DMS53 (cell line): ENCODE data around the gene SGSH.

Experiments
- DNase-seq: peaks from one replicate; lab custom pipeline; 2025; lab: John Stamatoyannopoulos, UW

The SGSH gene

DNA sequence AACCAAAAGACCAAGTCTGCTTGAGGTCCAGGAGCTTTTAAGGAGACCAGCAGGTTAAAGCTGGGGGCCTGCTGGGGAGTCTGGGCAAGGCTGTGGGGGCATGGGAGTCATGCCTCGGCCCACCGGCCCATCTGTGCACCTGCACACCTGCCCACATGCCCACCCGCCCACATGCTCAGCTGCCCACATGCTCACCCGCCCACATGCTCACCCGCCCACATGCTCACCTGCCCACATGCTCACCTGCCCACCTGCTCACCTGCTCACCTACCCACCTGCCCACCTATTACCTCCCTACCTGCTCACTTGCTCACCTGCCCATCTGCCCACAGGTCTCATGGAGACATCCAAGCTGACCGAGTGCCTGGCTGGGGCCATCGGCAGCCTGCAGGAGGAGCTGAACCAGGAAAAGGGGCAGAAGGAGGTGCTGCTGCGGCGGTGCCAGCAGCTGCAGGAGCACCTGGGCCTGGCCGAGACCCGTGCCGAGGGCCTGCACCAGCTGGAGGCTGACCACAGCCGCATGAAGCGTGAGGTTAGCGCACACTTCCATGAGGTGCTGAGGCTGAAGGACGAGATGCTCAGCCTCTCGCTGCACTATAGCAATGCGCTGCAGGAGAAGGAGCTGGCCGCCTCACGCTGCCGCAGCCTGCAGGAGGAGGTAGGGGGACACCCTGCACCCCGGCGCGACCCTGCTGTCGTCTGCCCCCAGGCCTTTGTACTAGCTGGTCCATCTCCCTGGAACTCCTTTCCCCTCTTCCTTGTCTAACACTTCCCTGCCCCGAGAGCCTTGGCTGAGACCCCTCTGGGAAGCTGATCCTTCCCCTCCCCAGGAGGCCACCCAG lies 36.3 kb downstream of the SGSH start:
- DNase-seq: peak; percentile 17

DNA sequence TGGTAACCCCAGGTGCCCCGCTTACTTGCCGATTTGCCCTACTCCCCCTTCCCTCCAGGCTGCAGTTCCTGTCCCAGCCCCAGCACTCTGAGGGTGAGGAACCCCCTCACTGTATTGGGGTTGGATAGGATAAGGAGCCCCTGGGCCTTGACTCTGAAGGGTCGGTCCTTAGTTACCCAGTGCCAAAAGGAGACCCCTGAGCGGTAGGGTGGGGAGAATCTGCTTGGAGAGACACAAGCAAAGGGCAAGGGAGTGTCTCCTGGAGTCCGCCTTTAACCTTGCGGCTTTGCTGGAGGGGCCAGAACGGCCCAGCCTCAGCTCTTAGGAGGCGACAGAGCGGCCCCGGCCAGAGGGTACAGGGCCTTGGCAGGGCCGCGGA lies 37.3 kb downstream of the SGSH start:
- no peak for DNase-seq

DNA sequence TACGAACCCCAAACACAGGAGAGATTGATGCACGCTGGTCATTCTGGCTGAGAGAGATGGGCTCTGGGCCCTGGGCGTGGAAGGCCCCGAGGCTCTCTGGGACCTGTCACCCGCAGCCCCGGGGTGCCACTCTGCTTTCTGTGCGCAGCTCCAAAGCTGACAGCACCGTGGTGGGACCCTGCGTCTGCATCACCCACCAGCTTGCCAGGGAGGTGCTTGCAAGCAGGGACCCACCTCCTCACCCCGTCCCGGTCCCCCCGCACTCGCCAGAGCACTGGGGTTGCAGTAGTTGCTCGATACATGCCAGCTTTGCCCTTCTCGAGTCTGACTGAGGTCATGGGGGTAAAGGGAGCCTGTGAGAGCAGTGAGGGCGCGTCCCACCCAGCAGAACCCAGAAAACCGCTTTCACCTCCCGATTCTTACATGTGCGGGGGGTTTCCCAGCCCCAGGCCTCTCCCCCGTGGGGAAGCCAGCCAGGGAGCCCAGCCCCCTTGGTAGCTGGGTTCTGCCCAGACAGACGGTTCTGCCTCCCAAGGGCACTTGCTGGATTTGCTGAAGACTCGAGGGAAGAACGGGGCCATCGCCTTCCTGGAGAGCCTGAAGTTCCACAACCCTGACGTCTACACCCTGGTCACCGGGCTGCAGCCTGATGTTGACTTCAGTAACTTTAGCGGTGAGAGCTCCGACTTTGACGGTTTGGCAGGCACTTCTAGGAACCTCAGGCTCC lies 37.9 kb downstream of the SGSH start:
- no peak for DNase-seq

DNA sequence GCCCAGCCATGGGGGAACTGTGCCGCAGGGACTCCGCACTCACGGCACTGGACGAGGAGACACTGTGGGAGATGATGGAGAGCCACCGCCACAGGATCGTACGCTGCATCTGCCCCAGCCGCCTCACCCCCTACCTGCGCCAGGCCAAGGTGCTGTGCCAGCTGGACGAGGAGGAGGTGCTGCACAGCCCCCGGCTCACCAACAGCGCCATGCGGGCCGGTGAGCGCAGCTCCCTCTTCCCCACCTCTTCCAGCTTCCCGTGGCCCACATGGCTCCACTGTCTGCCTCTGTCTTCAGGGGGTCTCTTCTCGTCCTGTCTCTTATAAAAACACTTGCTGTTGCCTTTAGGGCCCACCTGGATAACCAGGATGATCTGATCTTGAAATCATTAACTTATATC lies 38.7 kb downstream of the SGSH start:
- no peak for DNase-seq

DNA sequence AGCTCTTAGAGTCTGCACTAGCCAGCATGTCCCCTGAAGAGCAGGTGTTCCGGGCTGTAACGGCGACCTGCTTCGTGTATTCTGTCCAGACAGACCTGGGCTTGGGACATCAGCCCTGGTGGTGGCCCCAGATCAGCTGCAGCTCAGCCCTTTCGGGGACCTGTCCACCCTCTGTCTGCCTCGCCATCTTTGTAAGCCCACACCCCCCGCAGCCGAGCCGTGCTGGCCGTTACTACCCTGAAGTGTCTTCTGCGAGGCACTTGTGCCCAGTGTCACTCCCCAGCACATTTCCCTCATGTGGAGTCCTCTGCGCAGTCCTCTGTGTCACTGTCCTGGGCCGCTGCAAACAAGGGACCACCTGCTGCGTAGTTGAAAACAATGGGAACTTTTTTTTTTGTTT lies 39.9 kb downstream of the SGSH start:
- DNase-seq: peak; percentile 30

DNA sequence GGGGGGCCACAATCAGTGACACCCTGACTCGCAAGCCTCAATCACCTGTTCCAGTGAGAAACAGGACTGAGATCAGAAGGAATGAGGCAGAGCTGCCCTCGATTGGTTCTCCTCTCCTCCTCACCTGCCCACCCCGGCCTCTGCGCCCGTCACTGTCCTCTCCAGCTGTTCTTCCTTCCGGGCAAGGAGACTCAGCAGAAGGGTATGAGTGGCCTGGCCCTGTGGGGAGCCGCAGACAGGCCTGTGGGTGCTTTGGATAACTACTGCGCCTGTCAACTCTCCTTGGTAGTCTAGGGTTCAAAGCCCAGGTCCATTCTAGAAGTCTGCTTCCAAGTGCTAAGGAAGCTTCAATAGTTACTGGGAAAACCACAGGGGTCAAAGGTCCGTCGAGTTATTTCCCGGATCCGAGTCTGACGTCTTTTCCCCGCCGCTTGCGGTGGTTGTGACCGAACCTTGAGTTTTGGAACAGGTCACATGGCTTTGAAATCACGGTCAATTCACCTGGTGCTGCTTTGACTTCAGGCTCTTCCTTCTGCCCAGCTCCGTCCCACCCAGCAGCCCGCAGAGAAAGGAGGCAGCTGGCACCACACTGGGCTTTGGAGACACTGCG lies 42.0 kb downstream of the SGSH start:
- no peak for DNase-seq

DNA sequence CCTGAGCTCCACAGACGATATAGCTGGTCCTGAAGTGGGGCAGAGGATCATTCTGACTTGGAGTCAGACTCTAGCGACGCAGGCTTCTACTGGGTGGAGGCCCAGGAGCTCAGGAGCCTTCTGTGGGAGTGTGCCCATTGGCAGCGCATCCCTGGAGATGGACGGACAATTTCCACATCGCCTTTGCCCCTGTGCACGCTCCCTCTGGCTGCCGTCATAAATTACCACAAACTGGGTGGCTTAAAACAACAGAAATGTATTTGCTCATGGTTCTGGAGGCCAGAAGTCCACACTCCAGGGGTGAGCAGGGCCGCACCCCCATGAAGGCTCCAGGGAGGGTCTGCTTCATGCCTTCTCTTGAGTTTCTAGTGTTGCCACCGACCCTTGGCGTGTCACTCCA lies 43.4 kb downstream of the SGSH start:
- no peak for DNase-seq

DNA sequence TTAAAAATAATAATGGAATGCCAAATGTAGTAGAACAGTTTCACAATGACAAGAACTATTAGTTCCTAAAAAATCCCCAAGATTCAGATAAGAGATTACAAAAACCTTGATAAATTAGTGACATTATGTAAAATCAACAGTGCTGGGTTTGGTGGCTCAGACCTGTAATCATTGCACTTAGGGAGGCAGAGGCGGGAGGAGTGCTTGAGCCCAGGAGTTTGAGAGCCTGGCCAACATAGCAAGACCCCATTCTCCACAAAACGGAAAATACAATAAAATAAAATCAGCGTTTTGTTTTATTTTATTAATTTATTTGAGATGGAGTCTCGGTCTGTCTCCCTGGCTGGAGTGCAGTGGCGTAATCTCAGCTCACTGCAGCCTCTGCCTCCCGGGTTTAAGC lies 46.2 kb downstream of the SGSH start:
- DNase-seq: no peak

DNA sequence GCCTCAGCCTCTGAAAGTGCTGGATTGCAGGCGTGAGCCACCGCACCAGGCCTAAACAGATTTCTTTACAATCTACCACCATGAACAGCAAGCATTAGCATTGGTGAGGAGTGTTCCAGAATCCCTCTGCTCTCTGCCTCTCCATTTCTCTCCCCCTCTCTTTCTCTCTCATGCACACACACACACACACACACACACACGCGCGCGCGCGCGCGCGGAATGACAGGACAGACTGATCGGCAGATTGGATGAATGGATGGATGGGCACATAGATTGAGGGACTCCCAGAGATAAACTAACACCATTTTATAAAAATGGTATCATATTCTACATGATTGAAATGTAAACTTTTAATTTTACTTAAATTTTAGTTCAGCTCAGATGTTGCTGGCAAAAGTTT lies 47.0 kb downstream of the SGSH start:
- DNase-seq: no peak

DNA sequence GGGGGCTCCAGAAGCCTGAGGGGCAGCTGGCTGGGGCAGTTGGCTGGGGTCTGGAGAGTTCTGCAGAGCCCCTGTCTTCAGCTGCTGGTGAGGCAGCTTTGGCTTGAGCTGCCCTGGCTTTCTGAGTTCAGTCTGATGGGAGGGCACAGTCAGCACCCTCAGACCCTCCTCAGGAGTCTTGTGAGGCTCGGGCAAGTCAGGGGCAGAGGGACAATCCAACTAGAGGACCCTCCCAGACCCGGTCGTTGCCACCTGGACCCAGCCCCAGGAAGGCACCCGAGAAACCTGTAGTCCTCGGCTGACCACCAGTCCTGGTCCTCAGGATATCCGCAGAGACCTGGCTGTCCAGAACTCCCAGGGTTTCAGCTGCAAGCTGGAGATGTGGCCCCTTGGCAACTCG lies 48.5 kb downstream of the SGSH start:
- DNase-seq: no peak

DNA sequence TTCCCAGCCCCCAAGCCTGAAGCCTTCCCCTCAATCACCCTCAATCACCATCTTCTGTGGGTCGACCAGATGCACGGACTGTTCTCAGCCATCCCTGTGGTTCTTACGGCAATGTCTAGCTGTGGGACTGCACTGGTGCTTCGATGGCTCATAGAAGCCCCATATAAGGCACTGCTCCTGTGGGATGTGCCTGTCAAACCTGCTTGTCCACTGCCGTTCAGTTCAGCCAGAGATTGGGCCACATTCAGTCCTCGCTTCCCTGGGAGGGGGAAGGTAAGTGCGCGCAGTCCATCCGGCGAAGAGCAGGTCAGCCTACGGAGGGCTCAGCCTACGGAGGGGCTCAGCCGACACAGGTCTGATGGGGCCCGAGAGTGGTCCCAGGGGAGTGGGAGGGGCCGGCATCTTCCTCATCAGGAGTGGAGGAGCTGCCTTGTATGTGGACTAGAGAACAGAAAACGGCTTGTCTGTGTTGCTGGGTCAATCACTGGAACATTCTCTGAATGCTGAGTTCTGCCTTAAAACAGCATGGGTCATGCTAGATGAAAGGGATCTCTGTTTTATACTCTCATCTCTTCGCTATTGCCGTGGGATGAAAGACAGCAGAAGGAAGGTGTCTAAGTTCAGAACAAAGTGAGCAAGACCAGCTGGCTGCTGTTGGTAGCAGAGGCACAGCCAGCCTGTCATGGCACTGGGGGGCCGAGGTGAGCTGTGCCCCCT lies 50.2 kb downstream of the SGSH start, which contains the start of gene CARD14:
CARD14 (plus strand) TSS at position 247 of the 717 bp plus-strand sequence. CDS start 11,409 bp downstream, outside the sequence.
- peak; percentile 95 for DNase-seq

DNA sequence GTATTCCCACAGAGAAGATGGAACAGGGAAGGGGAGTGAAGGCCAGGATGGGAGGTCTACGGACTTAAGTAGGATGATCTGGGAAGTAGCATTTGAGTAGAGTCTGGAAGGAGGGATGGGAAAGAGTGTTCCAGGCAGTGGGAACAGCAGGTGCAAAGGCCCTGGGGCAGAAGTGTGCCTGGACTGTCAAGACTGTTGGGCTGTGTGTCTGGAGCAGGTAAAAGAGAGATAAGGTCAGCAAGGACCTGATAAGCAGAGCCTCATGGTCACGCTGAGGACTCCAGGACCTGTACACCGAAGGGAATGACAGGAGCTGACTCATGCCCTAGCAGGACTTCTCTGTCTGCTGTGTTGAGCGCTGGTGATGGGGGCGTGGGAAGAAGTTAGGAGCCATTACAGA lies 51.0 kb downstream of the SGSH start:
- no peak for DNase-seq

DNA sequence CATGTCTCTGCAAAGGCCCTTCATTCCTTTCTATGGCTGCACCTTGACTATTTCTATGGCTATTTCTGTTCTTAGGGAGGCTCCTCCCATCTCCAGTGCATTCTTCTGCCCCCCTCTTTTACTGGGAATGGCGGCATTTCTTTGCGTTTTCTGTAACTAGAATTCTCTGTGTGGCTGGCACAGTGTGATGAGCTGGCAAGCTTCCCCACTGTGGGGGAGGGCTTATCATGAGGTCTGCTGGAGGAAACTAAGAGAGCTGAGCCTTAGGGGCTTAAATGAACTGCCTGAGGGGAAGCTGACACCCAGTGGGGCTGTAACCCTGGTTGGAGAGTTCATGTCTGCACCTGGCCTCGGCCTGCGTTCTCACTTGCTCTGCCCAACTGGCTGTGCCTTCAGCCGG lies 51.8 kb downstream of the SGSH start:
- DNase-seq: no peak

DNA sequence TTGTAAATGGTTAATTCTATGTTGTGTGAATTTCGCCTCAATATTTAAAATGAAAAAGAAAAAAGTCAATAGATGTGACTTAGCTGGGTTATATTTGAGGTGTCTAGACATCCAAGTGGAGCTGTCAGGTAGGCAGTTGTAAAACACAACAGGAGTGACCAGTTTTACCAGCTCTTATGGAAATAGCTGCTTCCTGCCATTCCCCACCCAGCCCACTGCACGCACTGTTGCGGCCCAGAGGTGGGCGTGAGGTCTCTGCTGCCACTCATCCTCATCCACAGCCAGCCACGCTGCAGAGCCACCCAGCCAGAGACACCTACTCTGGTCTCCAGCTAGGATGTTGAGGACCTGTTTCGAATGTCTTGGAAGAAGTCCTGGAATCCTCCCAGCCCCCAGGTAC lies 53.7 kb downstream of the SGSH start:
- peak; percentile 44 for DNase-seq

DNA sequence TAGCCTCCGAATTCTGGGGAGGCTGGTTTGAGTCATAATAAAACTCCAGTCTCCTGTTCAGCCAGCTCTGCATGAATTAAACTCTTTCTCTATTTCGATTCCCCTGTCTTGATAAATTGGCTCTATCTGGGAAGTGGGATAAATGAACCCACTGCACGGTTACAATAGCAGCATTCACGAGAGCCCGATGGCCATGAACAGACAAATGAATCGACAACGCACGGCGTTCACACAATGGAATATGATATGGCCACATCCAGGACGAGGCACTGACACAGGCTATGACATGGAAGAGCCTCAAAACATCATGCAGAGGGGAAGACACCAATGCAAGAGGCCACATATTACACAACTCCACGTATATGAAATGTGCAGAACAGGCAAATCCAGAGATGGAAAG lies 55.9 kb downstream of the SGSH start:
- DNase-seq: no peak

DNA sequence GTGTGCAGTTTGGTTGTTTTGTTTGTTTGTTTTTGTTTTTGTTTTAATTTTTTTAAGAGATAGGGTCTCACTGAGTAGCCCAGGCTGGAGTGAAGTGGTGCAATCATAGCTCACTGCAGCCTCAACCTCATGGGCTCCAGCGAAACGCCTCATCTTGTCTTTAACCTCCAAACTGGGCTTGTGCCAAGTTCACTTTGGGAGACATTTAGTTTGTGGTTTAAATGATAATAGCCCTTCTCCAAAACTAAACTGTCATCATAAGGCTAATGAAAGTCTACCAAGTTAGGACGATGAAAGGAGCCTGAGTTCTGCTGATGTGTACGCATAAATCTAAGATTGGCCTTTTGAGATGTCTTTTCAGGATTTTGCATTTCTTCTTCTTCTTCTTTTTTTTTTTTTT lies 56.8 kb downstream of the SGSH start:
- DNase-seq: no peak

DNA sequence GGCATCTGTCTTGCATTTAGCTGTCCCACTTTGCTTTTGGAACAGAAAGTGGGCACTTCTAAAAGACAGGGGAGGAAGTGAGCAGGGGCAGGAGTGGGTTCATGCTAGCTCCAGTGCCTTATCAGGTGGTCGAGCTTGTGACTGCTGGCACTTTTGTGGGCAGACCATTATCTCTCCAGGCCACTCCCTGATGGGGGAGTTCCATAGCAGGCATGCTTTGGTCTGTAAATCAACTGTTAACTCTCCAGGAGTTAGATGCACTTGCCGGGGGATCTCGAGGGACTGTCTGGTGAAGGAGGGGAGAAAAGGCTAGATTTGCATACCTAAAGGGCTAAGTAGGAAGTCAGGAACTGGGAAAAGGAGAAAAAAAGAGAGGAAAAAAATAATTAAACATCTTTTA lies 59.6 kb downstream of the SGSH start:
- DNase-seq: no peak
